ENCODE results near the gene DDAH1. TPM values are rescaled to one million over a fixed set of nuclear protein-coding genes. Genes with fewer than 3 reads are reported as not detected.

DDAH1 gene
- total and polyA plus RNA-seq, 2 of the 8 experiments (the other 6 are each of a cell fraction or from before 2014, with no cell fraction given) = 22.8 to 54.5 TPM

- H2AK5ac ChIP-seq (ENCODE audit: low read depth, low read length) = no peak overlapping the region
- no peak overlapping the region for H2AFZ ChIP-seq (ENCODE audit: low read length)
- no peak overlapping the region for H3K14ac ChIP-seq (ENCODE audit: insufficient read length)
- peaks cover 0 to 1% of the 10 kb centered on the region in 2 experiments for H4K20me1 ChIP-seq (replicated peaks in 1 of 2; ENCODE audit: control insufficient read depth in 1 of 2, insufficient read depth in 2 of 2, low read length in 2 of 2)
- no peak for DNase-seq (ENCODE audit: low read depth in 1 of 2, low spot score in 2 of 2)
- H3K4me3 ChIP-seq (ENCODE audit: extremely low read depth in 1 of 4, insufficient read depth in 2 of 4, low read depth in 3 of 4, low read length in 4 of 4) = no peak overlapping the region
- ChIA-PET CTCF (ENCODE audit: partially characterized antibody) (interaction anchor here (0.7 to 1.5 kb wide), 4 partner anchors 8 to 189 kb away, joined by 3 to 4 read pairs (median 3); no protein-coding TSS in a partner anchor), POLR2A (ENCODE audit: partially characterized antibody) (no interaction called here)
- H4K8ac ChIP-seq (ENCODE audit: extremely low read depth, insufficient read depth, low read length) = no peak overlapping the region
- no peaks in the 10 kb centered on the region for H3K23me2 ChIP-seq (ENCODE audit: low read depth, low read length)
- no peak overlapping the region for H4K5ac ChIP-seq (ENCODE audit: insufficient read length, low read depth, low read length)
- H3K9ac ChIP-seq (replicated peaks in 1 of 4; ENCODE audit: extremely low read depth in 1 of 4, low read depth in 3 of 4, low read length in 3 of 4) = no peak overlapping the region
- no peaks in the 10 kb centered on the region for H3K27me3 ChIP-seq (replicated peaks in 1 of 4; ENCODE audit: control insufficient read depth in 3 of 4, extremely low read depth in 1 of 4, insufficient read depth in 3 of 4, low read length in 3 of 4)
- no peak overlapping the region for H2BK120ac ChIP-seq (replicated peaks; ENCODE audit: low read depth, low read length)
- 92% methylated on average over 5 of the region's 5 CpGs; no CpG with 5 or more reads in 1 of the 2 experiments for WGBS, 2 experiments (ENCODE audit: extremely low coverage in 1 of 2, insufficient coverage in 1 of 2, insufficient read length in 1 of 2, insufficient replicate concordance in 2 of 2, low coverage in 1 of 2, low lambda C conversion rate in 2 of 2, missing lambda C conversion rate in 1 of 2)
- no peak overlapping the region for H2BK5ac ChIP-seq (ENCODE audit: low read depth, low read length)
- H3K79me1 ChIP-seq (ENCODE audit: low read depth, low read length) = no peaks in the 10 kb centered on the region
- no peak overlapping the region for H3K27ac ChIP-seq (ENCODE audit: low read depth, low read length)
- no peak overlapping the region for H3K56ac ChIP-seq (replicated peaks; ENCODE audit: insufficient read length, low read depth, low read length)
- no peaks in the 10 kb centered on the region for H3K4me1 ChIP-seq (replicated peaks in 1 of 4; ENCODE audit: control insufficient read depth in 3 of 4, insufficient read depth in 4 of 4, low read length in 3 of 4)
- no peak overlapping the region for H2BK20ac ChIP-seq (ENCODE audit: low read length)
- no peak for FAIRE-seq
- no peak overlapping the region for H2BK12ac ChIP-seq (ENCODE audit: low read depth, low read length)
- no peak overlapping the region for H3K23ac ChIP-seq (ENCODE audit: insufficient read length)
- H3K9me3 ChIP-seq (ENCODE audit: insufficient read depth in 2 of 2, low read depth in 1 of 2, low read length in 1 of 2) = no peaks in the 10 kb centered on the region
- no peak overlapping the region for H3K4ac ChIP-seq (replicated peaks; ENCODE audit: insufficient read length, low read depth, low read length)
- no peaks in the 10 kb centered on the region for H3K79me2 ChIP-seq (ENCODE audit: control insufficient read depth in 1 of 2, insufficient read depth in 2 of 2, low read length in 2 of 2)
- H3K4me2 ChIP-seq (ENCODE audit: insufficient read depth in 1 of 2, low read depth in 2 of 2, low read length in 2 of 2) = no peak overlapping the region
- no peaks in the 10 kb centered on the region; a peak in 1 of 8 replicates for H3K36me3 ChIP-seq (ENCODE audit: control insufficient read depth in 2 of 4, insufficient read depth in 4 of 4, low read length in 3 of 4)
- H3K18ac ChIP-seq (ENCODE audit: extremely low read depth, low read length) = no peak overlapping the region
- no peak overlapping the region for H2BK15ac ChIP-seq (ENCODE audit: low read length)
- H4K91ac ChIP-seq (replicated peaks; ENCODE audit: insufficient read length, low read length) = no peak overlapping the region
- TF ChIP-seq MAFK (IDR thresholded peaks at IDR 0.05; ENCODE audit: low read depth, low read length) (no peak), SP1 (IDR thresholded peaks at IDR 0.05; ENCODE audit: low read depth, low read length) (no peak), CHD1 (IDR thresholded peaks at IDR 0.05; ENCODE audit: low read depth, low read length) (no peak), EGR1 (IDR thresholded peaks at IDR 0.05; ENCODE audit: borderline replicate concordance, low read depth, low read length) (no peak), FOSL1 (IDR thresholded peaks at IDR 0.05; ENCODE audit: insufficient read depth, low read depth, low read length) (no peak), ASH2L (IDR thresholded peaks at IDR 0.05; ENCODE audit: low read length) (no peak), SP4 (IDR thresholded peaks at IDR 0.05; ENCODE audit: low read length) (no peak), POU5F1 (IDR thresholded peaks at IDR 0.05; ENCODE audit: low read depth, low read length) (no peak), SIN3A (conservative IDR thresholded peaks at IDR 0.05 in 1 of 2, IDR thresholded peaks at IDR 0.05 in 1 of 2; ENCODE audit: low read depth in 1 of 2, low read length in 2 of 2) (no peak), PHF8 (conservative IDR thresholded peaks at IDR 0.05; ENCODE audit: low read depth, low read length) (no peak), SUZ12 (IDR thresholded peaks at IDR 0.05; ENCODE audit: low read length) (no peak), BACH1 (IDR thresholded peaks at IDR 0.05; ENCODE audit: low read length) (no peak), CHD2 (IDR thresholded peaks at IDR 0.05; ENCODE audit: low read length) (no peak), CBX5 (IDR thresholded peaks at IDR 0.05; ENCODE audit: low read depth, low read length) (no peak), EP300 (IDR thresholded peaks at IDR 0.05; ENCODE audit: borderline replicate concordance in 1 of 2, low read depth in 2 of 2, low read length in 2 of 2) (no peak), SAP30 (IDR thresholded peaks at IDR 0.05; ENCODE audit: insufficient read depth, insufficient replicate concordance, low read length) (no peak)
These were observed 147.4 kb downstream of the DDAH1 start for GRCh38 chr1:85317560-85317959.
